ENCODE measurements around the gene ITGB5. TPM values are rescaled to one million over a fixed set of nuclear protein-coding genes. Genes with fewer than 3 reads are reported as not detected.

Gene ITGB5
- total RNA-seq, 1 donor from 2014 or later, result 139 TPM

- no peak for DNase-seq (ENCODE audit: low read depth)
- Mint-ChIP-seq H3K27me3 (ENCODE audit: low read depth, unreplicated experiment) (peaks cover 12% of the 10 kb centered on the region), H3K36me3 (ENCODE audit: low read depth, unreplicated experiment) (no peaks in the 10 kb centered on the region), H3K4me3 (ENCODE audit: unreplicated experiment) (no peak overlapping the region), H3K4me1 (ENCODE audit: low read depth, unreplicated experiment) (no peaks in the 10 kb centered on the region), H3K27ac (ENCODE audit: unreplicated experiment) (no peak overlapping the region), H3K9me3 (ENCODE audit: unreplicated experiment) (peaks cover 2% of the 10 kb centered on the region)
- TF ChIP-seq EZH2 (IDR thresholded peaks at IDR 0.05; ENCODE audit: insufficient read depth, low read length) (no peak), CTCF (IDR thresholded peaks at IDR 0.05; ENCODE audit: insufficient read depth, low read depth, low read length) (no peak)
- Histone ChIP-seq H3K9me3 (ENCODE audit: insufficient read depth, low read depth, low read length) (no peaks in the 10 kb centered on the region), H3K36me3 (ENCODE audit: insufficient read depth, low read length) (no peaks in the 10 kb centered on the region), H2AFZ (ENCODE audit: low read depth, low read length) (no peak overlapping the region), H3K79me2 (ENCODE audit: insufficient read depth, low read length) (no peaks in the 10 kb centered on the region), H3K9ac (ENCODE audit: low read length) (no peak overlapping the region), H4K20me1 (ENCODE audit: insufficient read depth, low read length) (no peaks in the 10 kb centered on the region), H3K27ac (ENCODE audit: low read depth, low read length) (no peak overlapping the region), H3K4me2 (ENCODE audit: low read length) (no peak overlapping the region), H3K4me3 (ENCODE audit: insufficient read depth, low read depth, low read length) (no peak overlapping the region), H3K27me3 (ENCODE audit: insufficient read depth, low read length) (no peaks in the 10 kb centered on the region), H3K4me1 (ENCODE audit: insufficient read depth, low read length) (no peaks in the 10 kb centered on the region)
- no peak for FAIRE-seq
These were observed 48.1 kb upstream of the ITGB5 start for GRCh38 chr3:124935264-124935663.

- Mint-ChIP-seq H3K36me3 (ENCODE audit: low read depth, unreplicated experiment) (no peaks in the 10 kb centered on the region), H3K9me3 (ENCODE audit: unreplicated experiment) (no peaks in the 10 kb centered on the region), H3K27ac (ENCODE audit: unreplicated experiment) (peak within 1 kb of the TSS; percentile 7), H3K4me3 (ENCODE audit: unreplicated experiment) (no peak within 1 kb of the TSS), H3K4me1 (ENCODE audit: low read depth, unreplicated experiment) (no peaks in the 10 kb centered on the region), H3K27me3 (ENCODE audit: low read depth, unreplicated experiment) (peaks cover 18% of the 10 kb centered on the region)
- peaks cover under 1% of the 10 kb centered on the region for H3K27me3 ChIP-seq (ENCODE audit: insufficient read depth, low read length)
- no peaks in the 10 kb centered on the region for H4K20me1 ChIP-seq (ENCODE audit: insufficient read depth, low read length)
- no peak within 1 kb of the TSS for H3K9ac ChIP-seq (ENCODE audit: low read length)
- H3K4me2 ChIP-seq (ENCODE audit: low read length), result no peak within 1 kb of the TSS
- H3K4me3 ChIP-seq (ENCODE audit: insufficient read depth, low read depth, low read length), result no peak within 1 kb of the TSS
- no peak for FAIRE-seq
- TF ChIP-seq CTCF (IDR thresholded peaks at IDR 0.05; ENCODE audit: insufficient read depth, low read depth, low read length) (no peak), EZH2 (IDR thresholded peaks at IDR 0.05; ENCODE audit: insufficient read depth, low read length) (no peak)
- no peak within 1 kb of the TSS for H3K27ac ChIP-seq (ENCODE audit: low read depth, low read length)
- no peak within 1 kb of the TSS for H2AFZ ChIP-seq (ENCODE audit: low read depth, low read length)
- H3K4me1 ChIP-seq (ENCODE audit: insufficient read depth, low read length), result no peaks in the 10 kb centered on the region
- no peak for DNase-seq (ENCODE audit: low read depth)
- H3K79me2 ChIP-seq (ENCODE audit: insufficient read depth, low read length), result no peaks in the 10 kb centered on the region
- no peaks in the 10 kb centered on the region for H3K9me3 ChIP-seq (ENCODE audit: insufficient read depth, low read depth, low read length)
- no peaks in the 10 kb centered on the region for H3K36me3 ChIP-seq (ENCODE audit: insufficient read depth, low read length)
These were observed 47.4 kb upstream of the ITGB5 start, which contains the start of gene MUC13 for GRCh38 chr3:124934577-124934976. MUC13 (minus strand) TSS chr3:124934751; CDS start chr3:124934712, 39 bp downstream.

GRCh38 chr3:124928333-124929202 lies 41.4 kb upstream of the ITGB5 start:
- Mint-ChIP-seq H3K36me3 (ENCODE audit: low read depth, unreplicated experiment) (peaks cover 1% of the 10 kb centered on the region), H3K4me3 (ENCODE audit: unreplicated experiment) (no peak overlapping the region), H3K9me3 (ENCODE audit: unreplicated experiment) (no peaks in the 10 kb centered on the region), H3K27me3 (ENCODE audit: low read depth, unreplicated experiment) (peaks cover 26% of the 10 kb centered on the region), H3K4me1 (ENCODE audit: low read depth, unreplicated experiment) (no peaks in the 10 kb centered on the region), H3K27ac (ENCODE audit: unreplicated experiment) (no peak overlapping the region)
- Histone ChIP-seq H3K4me3 (ENCODE audit: insufficient read depth, low read depth, low read length) (no peak overlapping the region), H3K9ac (ENCODE audit: low read length) (no peak overlapping the region), H2AFZ (ENCODE audit: low read depth, low read length) (no peak overlapping the region), H3K4me1 (ENCODE audit: insufficient read depth, low read length) (no peaks in the 10 kb centered on the region), H4K20me1 (ENCODE audit: insufficient read depth, low read length) (no peaks in the 10 kb centered on the region), H3K4me2 (ENCODE audit: low read length) (no peak overlapping the region), H3K27me3 (ENCODE audit: insufficient read depth, low read length) (peaks cover 4% of the 10 kb centered on the region), H3K27ac (ENCODE audit: low read depth, low read length) (no peak overlapping the region), H3K79me2 (ENCODE audit: insufficient read depth, low read length) (no peaks in the 10 kb centered on the region), H3K9me3 (ENCODE audit: insufficient read depth, low read depth, low read length) (no peaks in the 10 kb centered on the region), H3K36me3 (ENCODE audit: insufficient read depth, low read length) (no peaks in the 10 kb centered on the region)
- no peak for FAIRE-seq
- peak; percentile 44 for DNase-seq (ENCODE audit: low read depth)
- TF ChIP-seq EZH2 (IDR thresholded peaks at IDR 0.05; ENCODE audit: insufficient read depth, low read length) (no peak), CTCF (IDR thresholded peaks at IDR 0.05; ENCODE audit: insufficient read depth, low read depth, low read length) (peak; percentile 79)
